ENCODE measurements around the gene SELPLG.

GRCh38 chr12:108620236-108620879 is 13.3 kb downstream of the SELPLG start:
- TF ChIP-seq CTCF (IDR thresholded peaks at IDR 0.05; ENCODE audit: insufficient read depth, low read depth, low read length) (no peak), EZH2 (IDR thresholded peaks at IDR 0.05; ENCODE audit: insufficient read depth, low read length) (no peak)

Data from astrocyte (in vitro differentiated cells and primary cell).